ENCODE results near the gene CRLF1. TPM values are rescaled to one million over a fixed set of nuclear protein-coding genes. Genes with fewer than 3 reads are reported as not detected.

Gene CRLF1
- total RNA-seq, 2 experiments from 2014 or later: 1.3 TPM; not detected in 1

GRCh38 chr19:18543814-18544475 lies 62.7 kb downstream of the CRLF1 start:
- BruUV-seq (replicated peaks): no TSS peak
- intact Hi-C loops (cut with micrococcal nuclease; ENCODE audit: unreplicated experiment): loop anchor here (1.0 to 2.0 kb wide), 2 partner anchors 22 to 45 kb away; partner anchors contain the start of genes ELL and REX1BD

More at GRCh38 chr19:18543814-18544475, 62.7 kb downstream of the CRLF1 start:
- Histone ChIP-seq H3K9me2 (ENCODE audit: insufficient read depth, low read length) (no peaks in the 10 kb centered on the region), H3K4me3 (ENCODE audit: low read depth, low read length, poor library complexity, severe bottlenecking) (peak overlapping the region; percentile 76), H3K79me2 (ENCODE audit: insufficient read depth, low read depth, low read length) (peaks cover 12% of the 10 kb centered on the region), H3K4me1 (ENCODE audit: insufficient read depth, low read length, poor library complexity, severe bottlenecking) (peaks cover 19% of the 10 kb centered on the region), H4K20me1 (ENCODE audit: insufficient read depth, low read length) (no peaks in the 10 kb centered on the region), H3K27ac (ENCODE audit: low read depth, low read length, poor library complexity, severe bottlenecking) (peak overlapping the region; percentile 54), H3K4me2 (ENCODE audit: low read length) (peak overlapping the region; percentile 97), H3K9me3 (ENCODE audit: low read length) (no peaks in the 10 kb centered on the region), H3K36me3 (ENCODE audit: insufficient read depth, low read length) (peaks cover 27% of the 10 kb centered on the region), H2AFZ (ENCODE audit: low read length) (peak overlapping the region; percentile 85)
- POLR2A ChIA-PET: interaction anchor here (0.8 to 1.8 kb wide), 11 partner anchors 9 to 120 kb away, joined by 3 to 16 read pairs (median 4); partner anchors contain the start of genes ELL, KXD1, REX1BD and UBA52
- CTCF ChIA-PET (ENCODE audit: unreplicated experiment): interaction anchor here (0.5 to 1.4 kb wide), 4 partner anchors 8 to 50 kb away, joined by 3 to 7 read pairs (median 4); partner anchors contain the start of gene ELL
- TF ChIP-seq EZH2phosphoT487 (IDR thresholded peaks at IDR 0.05; ENCODE audit: borderline replicate concordance, low read depth, low read length) (no peak), CTCF (conservative IDR thresholded peaks at IDR 0.05; ENCODE audit: low read length) (peak; percentile 64)
- peak; percentile 92 for DNase-seq (ENCODE audit: low spot score)

Small RNA genes within 50 kb of the gene (small RNA-seq; reads per million reads assigned to genes)
- not detected for gene RN7SL155P

Other genes starting within 250 kb of the CRLF1 start
- 0.80 TPM in 1 of 2 replicates, not detected in the other for gene GDF15, start 220.6 kb downstream of the CRLF1 start, total RNA-seq (2014; rRNA removed; shearing (Covaris generic))
- gene GDF15, start 220.6 kb downstream of the CRLF1 start, total RNA-seq (2022): not detected in 2 replicates
- gene LRRC25, start 209.2 kb downstream of the CRLF1 start, total RNA-seq (2014; rRNA removed; shearing (Covaris generic)): 0.49 and 0.98 TPM in 2 replicates
- 3.2 and 4.1 TPM in 2 replicates for gene LRRC25, start 209.2 kb downstream of the CRLF1 start, total RNA-seq (2022)
- gene SSBP4, start 187.4 kb downstream of the CRLF1 start, total RNA-seq (2014; rRNA removed; shearing (Covaris generic)): 54.8 and 92.9 TPM in 2 replicates
- gene SSBP4, start 187.4 kb downstream of the CRLF1 start, total RNA-seq (2022): 97.5 and 117 TPM in 2 replicates
- gene ISYNA1, start 168.7 kb downstream of the CRLF1 start, total RNA-seq (2014; rRNA removed; shearing (Covaris generic)): 0.72 and 1.8 TPM in 2 replicates
- 8.9 and 10.9 TPM in 2 replicates for gene ISYNA1, start 168.7 kb downstream of the CRLF1 start, total RNA-seq (2022)
- gene ELL, start 84.7 kb downstream of the CRLF1 start, total RNA-seq (2014; rRNA removed; shearing (Covaris generic)): 14.4 and 18.7 TPM in 2 replicates
- 24.6 and 26.5 TPM in 2 replicates for gene ELL, start 84.7 kb downstream of the CRLF1 start, total RNA-seq (2022)
- 159 and 200 TPM in 2 replicates for gene FKBP8, start 63.2 kb downstream of the CRLF1 start, total RNA-seq (2014; rRNA removed; shearing (Covaris generic))
- gene FKBP8, start 63.2 kb downstream of the CRLF1 start, total RNA-seq (2022): 189 and 201 TPM in 2 replicates
- 96.0 and 99.8 TPM in 2 replicates for gene KXD1, start 48.9 kb downstream of the CRLF1 start, total RNA-seq (2014; rRNA removed; shearing (Covaris generic))
- gene KXD1, start 48.9 kb downstream of the CRLF1 start, total RNA-seq (2022): 96.7 and 101 TPM in 2 replicates
- gene UBA52, start 34.9 kb downstream of the CRLF1 start, total RNA-seq (2014; rRNA removed; shearing (Covaris generic)): 1,188 and 1,580 TPM in 2 replicates
- 1,496 and 1,653 TPM in 2 replicates for gene UBA52, start 34.9 kb downstream of the CRLF1 start, total RNA-seq (2022)
- 122 and 126 TPM in 2 replicates for gene REX1BD, start 18.0 kb downstream of the CRLF1 start, total RNA-seq (2014; rRNA removed; shearing (Covaris generic))
- gene REX1BD, start 18.0 kb downstream of the CRLF1 start, total RNA-seq (2022): 84.6 and 88.8 TPM in 2 replicates
- gene TMEM59L, start 6.1 kb upstream of the CRLF1 start, total RNA-seq (2014; rRNA removed; shearing (Covaris generic)): 0.33 and 1.0 TPM in 2 replicates
- 0.84 and 0.89 TPM in 2 replicates for gene TMEM59L, start 6.1 kb upstream of the CRLF1 start, total RNA-seq (2022)
- 0.75 and 1.0 TPM in 2 replicates for gene KLHL26, start 30.2 kb upstream of the CRLF1 start, total RNA-seq (2014; rRNA removed; shearing (Covaris generic))
- gene KLHL26, start 30.2 kb upstream of the CRLF1 start, total RNA-seq (2022): 7.9 and 8.9 TPM in 2 replicates
- 3.4 and 4.1 TPM in 2 replicates for gene CRTC1, start 76.9 kb upstream of the CRLF1 start, total RNA-seq (2014; rRNA removed; shearing (Covaris generic))
- 10.0 and 10.3 TPM in 2 replicates for gene CRTC1, start 76.9 kb upstream of the CRLF1 start, total RNA-seq (2022)
- not detected in 2 replicates for gene COMP, start 184.5 kb upstream of the CRLF1 start, total RNA-seq (2014; rRNA removed; shearing (Covaris generic))
- not detected in 2 replicates for gene COMP, start 184.5 kb upstream of the CRLF1 start, total RNA-seq (2022)
- 65.2 and 77.2 TPM in 2 replicates for gene UPF1, start 225.2 kb upstream of the CRLF1 start, total RNA-seq (2014; rRNA removed; shearing (Covaris generic))
- 113 and 122 TPM in 2 replicates for gene UPF1, start 225.2 kb upstream of the CRLF1 start, total RNA-seq (2022)